ENCODE data around the gene FBXO42.
"Not testable (repeated sequence)": the region's sequence is repeated elsewhere in the genome, so short reads cannot be mapped to it uniquely, and the experiment has no call there.

Gene FBXO42

GRCh38 chr1:16241221-16241708 lies 111.0 kb downstream of the FBXO42 start:
- DNase-seq: peak in 2 of 3 experiments; percentile 34 to 77

DNA sequence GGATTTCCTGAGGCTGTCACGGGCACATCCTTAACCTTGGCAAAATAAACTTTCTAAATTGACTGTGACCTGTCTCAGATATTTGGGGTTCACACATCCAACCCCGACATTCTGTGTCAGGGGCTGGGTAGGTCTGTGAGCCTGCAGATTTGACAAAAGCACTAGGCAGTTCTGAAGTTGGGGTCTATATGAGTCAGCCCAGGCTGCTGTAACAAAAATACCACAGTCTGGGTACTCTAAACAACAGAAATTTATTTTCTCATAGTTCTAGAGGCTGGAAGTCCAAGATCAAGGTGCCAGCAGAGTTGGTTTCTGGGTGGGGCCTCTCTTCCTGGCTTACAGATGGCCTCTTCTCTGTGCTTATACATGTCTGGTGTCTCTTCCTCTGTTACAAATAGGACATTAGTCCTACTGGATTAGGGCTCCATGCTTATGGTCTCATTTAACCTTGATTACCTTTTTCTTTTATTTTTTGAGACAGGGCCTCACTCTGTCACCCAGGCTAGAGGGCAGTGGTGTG lies 112.2 kb downstream of the FBXO42 start:
- no peak for DNase-seq

DNA sequence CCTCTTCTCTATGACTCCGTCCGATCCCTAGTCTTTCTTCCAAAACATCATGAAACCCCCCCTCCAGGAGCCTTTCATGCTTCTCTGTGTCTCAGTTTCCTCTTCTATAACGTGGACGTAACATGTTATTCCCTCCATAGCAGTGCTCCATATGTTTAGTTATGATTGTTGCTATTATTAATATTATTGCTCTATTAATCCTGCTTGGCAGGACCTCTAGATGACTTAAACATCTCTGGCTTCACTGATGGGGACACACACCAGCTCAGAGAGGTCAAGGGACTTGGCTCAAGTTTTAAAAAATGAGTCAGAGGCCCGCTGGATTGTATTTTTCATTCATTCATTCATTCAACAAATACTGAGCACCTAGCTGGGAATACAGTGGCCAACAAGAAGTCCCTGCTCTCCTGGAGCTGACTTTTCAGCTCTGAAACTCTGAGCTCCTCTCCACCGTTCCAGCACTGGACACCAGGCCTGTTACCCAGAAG lies 114.9 kb downstream of the FBXO42 start:
- no peak for DNase-seq

GRCh38 chr1:16236511-16237342 lies 115.6 kb downstream of the FBXO42 start, which contains the start of gene CPLANE2:
Gene CPLANE2, minus strand, starts transcription at chr1:16237183. Its CDS starts 441 bp downstream, at chr1:16236742.
- DNase-seq: peak; percentile 90 to 95 (median 94)

DNA sequence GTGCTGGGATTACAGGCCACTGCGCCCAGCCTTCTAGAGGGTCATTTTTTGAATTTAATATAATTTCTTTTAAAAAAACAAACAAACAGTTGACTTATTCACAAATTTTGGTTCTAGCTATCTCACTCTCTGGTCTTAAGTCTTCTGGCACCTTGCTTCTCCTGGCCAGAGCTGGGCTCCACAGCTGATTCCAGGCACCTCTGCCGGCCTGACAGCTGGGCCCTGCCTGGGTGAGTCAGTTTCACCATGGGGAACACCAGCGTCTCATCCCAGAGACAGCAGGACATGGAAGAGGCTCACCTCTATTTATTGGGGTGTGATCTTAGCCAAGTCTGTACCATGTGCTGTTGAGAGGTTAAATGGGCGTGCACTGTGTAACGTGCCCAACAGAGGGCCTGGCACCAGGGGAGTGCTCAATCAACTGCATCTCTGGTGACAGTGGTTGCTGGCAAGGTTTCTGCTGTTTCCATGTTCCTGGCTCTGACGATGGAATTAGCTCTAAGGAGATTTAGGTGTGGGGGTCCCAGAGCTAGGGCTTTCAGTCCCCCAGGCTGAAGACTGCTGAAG lies 116.3 kb downstream of the FBXO42 start:
- DNase-seq: peak in 2 of 3 experiments; percentile 81 to 89

GRCh38 chr1:16235347-16235746 lies 116.9 kb downstream of the FBXO42 start:
- DNase-seq: no peak

DNA sequence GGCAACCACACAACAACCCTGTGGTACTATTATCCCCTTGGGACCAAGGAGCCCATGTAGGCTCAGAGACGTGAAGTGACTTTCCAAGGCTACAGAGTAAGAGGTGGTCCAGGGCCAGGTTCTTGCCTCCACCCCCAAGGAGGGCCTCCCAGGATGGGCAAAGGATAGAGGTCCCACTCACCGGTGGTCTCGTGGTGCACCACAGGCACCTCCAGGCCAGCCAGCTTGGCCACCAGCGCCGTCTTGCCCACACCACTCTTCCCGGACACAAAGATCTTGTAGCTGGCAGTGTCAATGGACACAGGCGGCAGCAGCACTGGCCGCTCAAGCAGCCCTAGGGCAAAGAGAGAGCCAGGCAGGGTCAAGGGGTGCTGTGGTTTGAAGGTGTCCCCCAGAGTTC lies 118.8 kb downstream of the FBXO42 start:
- DNase-seq: no peak

- DNase-seq: no peak
These were observed 120.0 kb downstream of the FBXO42 start for GRCh38 chr1:16232316-16232710.

- DNase-seq: no peak
These were observed 120.7 kb downstream of the FBXO42 start for GRCh38 chr1:16231331-16232315.

GRCh38 chr1:16230744-16231143 lies 121.5 kb downstream of the FBXO42 start:
- DNase-seq: no peak

DNA sequence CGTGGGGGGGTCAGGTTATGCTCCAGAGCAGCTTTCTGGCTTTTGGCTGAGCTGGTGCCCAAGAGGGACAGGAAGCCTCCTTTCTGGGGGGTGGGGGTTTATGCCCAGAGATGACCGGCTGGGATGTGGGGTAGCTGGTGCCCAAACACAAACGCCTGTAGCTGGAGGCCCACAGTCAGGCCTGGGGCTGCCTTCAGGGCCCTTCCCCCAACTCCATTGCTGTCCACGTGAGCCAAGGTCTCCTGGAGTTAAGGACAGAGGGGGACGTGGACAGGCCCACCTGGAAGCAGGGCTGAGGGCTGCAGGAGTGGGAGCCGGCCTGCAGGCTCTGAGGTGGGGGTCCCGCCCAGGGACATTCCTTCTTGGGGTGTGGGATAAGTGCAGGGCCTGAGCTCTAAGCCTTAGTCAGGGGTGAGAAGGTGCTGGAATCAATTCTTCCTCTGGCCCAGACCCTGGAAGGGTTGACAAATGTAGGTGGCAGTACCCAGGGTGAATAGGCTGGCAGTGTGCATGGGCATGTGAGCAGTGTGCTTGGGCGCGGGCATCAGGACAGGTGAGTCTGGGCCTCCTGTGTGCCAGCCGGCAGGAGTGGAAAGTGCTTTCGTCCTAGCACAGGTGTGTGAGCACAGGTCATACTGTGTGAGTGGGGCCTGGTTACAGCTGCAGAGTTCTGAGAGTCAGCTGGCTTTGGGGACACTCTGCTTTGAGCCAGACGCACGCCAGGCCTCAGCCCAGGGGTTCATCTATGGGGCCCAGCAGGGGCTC lies 122.1 kb downstream of the FBXO42 start:
- DNase-seq: no peak

GRCh38 chr1:16226490-16227179 lies 125.6 kb downstream of the FBXO42 start:
- peak in 1 of 3 experiments; percentile 69 for DNase-seq

- DNase-seq: no peak
These were observed 126.2 kb downstream of the FBXO42 start for GRCh38 chr1:16226129-16226489.

- no peak for DNase-seq
These were observed 127.8 kb downstream of the FBXO42 start for GRCh38 chr1:16224472-16224871.

DNA sequence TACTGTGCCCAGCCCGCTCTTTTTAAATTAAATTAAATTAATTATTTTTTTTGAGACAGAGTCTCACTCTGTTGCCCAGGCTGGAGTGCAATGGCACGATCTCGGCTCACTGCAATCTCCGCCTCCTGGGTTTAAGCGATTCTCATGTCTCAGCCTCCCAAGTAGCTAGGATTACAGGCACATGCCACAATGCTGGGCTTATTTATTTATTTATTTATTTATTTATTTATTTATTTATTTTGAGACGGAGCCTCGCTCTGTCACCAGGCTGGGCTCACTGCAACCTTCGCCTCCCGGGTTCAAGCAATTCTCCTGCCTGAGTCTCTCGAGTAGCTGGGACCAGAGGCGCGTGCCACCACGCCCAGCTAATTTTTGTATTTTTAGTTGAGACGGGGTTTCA lies 129.6 kb downstream of the FBXO42 start:
- DNase-seq: not testable (repeated sequence)

- DNase-seq: no peak
These were observed 130.8 kb downstream of the FBXO42 start for GRCh38 chr1:16221499-16221898.

DNA sequence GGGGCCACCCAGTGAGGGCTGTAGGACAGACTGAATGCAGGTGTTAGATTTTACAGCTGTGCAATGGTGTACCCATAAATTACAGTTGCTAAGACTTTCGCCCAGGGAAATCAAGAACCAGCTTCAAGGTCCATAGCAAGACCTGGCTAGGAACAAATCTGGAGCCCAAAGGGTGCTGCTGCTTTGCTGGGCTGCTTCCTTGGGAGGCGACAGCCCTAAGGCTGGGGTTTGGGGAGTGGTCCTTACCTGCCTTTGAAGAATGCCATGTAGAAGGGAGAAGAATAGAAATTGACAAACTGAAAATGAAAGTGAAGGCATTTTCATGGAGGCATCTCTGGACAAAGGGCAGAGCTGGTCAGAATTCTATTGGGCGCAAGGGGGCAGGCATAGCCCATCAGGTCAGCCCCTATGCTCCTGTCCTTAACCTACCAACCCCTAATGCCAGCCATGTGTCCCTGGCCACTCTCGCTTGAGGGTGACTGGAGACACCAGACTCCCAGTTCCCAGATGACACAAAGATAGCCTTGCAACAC lies 132.2 kb downstream of the FBXO42 start:
- DNase-seq: no peak

- no peak for DNase-seq
These were observed 133.6 kb downstream of the FBXO42 start for GRCh38 chr1:16218674-16219071.

DNA sequence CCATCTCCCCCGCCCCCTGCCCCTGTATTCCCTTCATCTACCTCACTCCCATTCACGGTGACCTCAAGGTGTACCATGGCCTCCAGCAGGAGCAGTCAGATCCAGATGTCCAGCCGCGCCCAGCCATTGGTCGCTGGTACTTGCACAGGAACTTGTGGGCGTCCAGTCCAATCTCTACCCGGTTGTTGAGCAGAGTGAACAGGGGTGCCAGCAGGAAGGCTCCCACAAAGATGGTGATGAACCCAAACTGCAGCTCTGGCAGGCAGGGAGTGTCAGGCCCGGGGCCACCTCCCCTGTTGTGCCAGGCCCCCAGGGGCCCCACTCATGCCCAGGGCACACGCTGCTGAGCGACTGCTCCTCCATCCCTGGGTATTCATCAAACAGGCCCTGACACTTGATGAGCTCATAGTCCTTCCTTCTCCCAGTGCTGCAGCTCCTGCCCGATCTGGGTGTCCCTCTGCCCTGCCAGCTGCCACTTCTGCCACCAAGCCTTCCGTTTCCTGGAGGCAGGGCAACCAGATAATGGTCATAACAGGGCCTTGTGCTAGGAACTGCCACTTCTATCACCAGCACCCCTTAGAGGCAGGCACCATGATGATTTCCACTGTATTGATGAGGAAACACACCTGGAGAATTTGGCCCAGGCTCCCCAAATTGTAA lies 134.1 kb downstream of the FBXO42 start:
- peak in 2 of 3 experiments; percentile 9 to 11 for DNase-seq

All from NCI-H1417 (cell line).